ENCODE results near the gene PGA3. TPM values are rescaled to one million over a fixed set of nuclear protein-coding genes. Genes with fewer than 3 reads are reported as not detected.
A peak's percentile ranks its signal among the peaks of the same experiment; 100 is the strongest.

Gene PGA3
- polyA plus RNA-seq, 3 donors = 1.4 to 4.1 (median 1.9) TPM

GRCh38 chr11:61181489-61181888 lies 21.8 kb upstream of the PGA3 start:
- H3K4me1 Mint-ChIP-seq = no peaks in the 10 kb centered on the region
- no peak overlapping the region for H3K4me3 ChIP-seq (replicated peaks in 1 of 3; ENCODE audit: low read depth in 2 of 3, low read length in 3 of 3)
- no peaks in the 10 kb centered on the region for H3K9me3 Mint-ChIP-seq
- no peaks in the 10 kb centered on the region for H3K36me3 ChIP-seq (replicated peaks in 1 of 2; ENCODE audit: control insufficient read depth in 1 of 2, insufficient read depth in 2 of 2, low read length in 2 of 2)
- DNase-seq = no peak
- no peaks in the 10 kb centered on the region for H3K9me3 ChIP-seq (replicated peaks in 1 of 2; ENCODE audit: control insufficient read depth in 1 of 2, insufficient read depth in 1 of 2, low read length in 2 of 2)
- H3K4me1 ChIP-seq (ENCODE audit: control insufficient read depth in 1 of 2, insufficient read depth in 2 of 2, low read length in 2 of 2) = no peaks in the 10 kb centered on the region
- intact Hi-C loops (cut with micrococcal nuclease) = no loop called here
- TF ChIP-seq, protein P1, sequence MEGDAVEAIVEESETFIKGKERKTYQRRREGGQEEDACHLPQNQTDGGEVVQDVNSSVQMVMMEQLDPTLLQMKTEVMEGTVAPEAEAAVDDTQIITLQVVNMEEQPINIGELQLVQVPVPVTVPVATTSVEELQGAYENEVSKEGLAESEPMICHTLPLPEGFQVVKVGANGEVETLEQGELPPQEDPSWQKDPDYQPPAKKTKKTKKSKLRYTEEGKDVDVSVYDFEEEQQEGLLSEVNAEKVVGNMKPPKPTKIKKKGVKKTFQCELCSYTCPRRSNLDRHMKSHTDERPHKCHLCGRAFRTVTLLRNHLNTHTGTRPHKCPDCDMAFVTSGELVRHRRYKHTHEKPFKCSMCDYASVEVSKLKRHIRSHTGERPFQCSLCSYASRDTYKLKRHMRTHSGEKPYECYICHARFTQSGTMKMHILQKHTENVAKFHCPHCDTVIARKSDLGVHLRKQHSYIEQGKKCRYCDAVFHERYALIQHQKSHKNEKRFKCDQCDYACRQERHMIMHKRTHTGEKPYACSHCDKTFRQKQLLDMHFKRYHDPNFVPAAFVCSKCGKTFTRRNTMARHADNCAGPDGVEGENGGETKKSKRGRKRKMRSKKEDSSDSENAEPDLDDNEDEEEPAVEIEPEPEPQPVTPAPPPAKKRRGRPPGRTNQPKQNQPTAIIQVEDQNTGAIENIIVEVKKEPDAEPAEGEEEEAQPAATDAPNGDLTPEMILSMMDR (IDR thresholded peaks at IDR 0.05) = no peak
- no peak overlapping the region for H3K4me2 ChIP-seq (replicated peaks; ENCODE audit: extremely low read depth, low read length, poor library complexity, severe bottlenecking)
- H3K27ac ChIP-seq (ENCODE audit: low read depth in 1 of 2, low read length in 2 of 2) = no peak overlapping the region
- no peaks in the 10 kb centered on the region for H4K20me1 ChIP-seq (ENCODE audit: insufficient read depth, low read length)
- no peaks in the 10 kb centered on the region for H3K79me2 ChIP-seq (ENCODE audit: insufficient read depth, low read length)
- WGBS (ENCODE audit: insufficient coverage) = 100% methylated on average over 1 of the region's 4 CpGs
- no peak overlapping the region for H2AFZ ChIP-seq (ENCODE audit: insufficient read depth, low read depth, low read length, poor library complexity, severe bottlenecking)
- H3K27ac Mint-ChIP-seq = no peak overlapping the region
- no peaks in the 10 kb centered on the region for H3K27me3 ChIP-seq (ENCODE audit: control insufficient read depth in 2 of 2, insufficient read depth in 2 of 2, low read length in 2 of 2)
- H3K9ac ChIP-seq (ENCODE audit: insufficient read depth, low read length, poor library complexity, severe bottlenecking) = no peak overlapping the region
- no peaks in the 10 kb centered on the region for H3K36me3 Mint-ChIP-seq
- no peaks in the 10 kb centered on the region for H3K27me3 Mint-ChIP-seq (ENCODE audit: low read depth in 3 of 3)
- H3K4me3 Mint-ChIP-seq = no peak overlapping the region

DNA sequence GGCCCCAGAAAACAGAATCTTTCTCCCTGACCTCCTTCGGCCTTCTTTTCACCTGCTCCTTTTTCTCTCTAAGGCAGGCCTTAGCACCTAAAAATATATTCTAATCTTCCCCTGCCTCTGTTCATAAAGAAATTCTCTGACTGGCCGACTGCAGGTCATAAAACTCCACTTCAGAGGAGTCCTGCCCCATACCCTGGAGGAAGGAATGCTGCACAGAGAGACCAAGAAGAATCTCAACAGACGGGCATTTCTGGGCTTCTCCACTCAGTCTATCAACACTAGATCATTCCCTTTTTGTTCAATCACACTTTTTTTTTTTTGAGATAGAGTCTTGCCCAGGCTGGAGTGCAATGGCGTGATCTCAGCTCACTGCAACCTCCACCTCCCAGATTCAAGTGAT lies 19.7 kb upstream of the PGA3 start:
- Histone ChIP-seq H4K20me1 (ENCODE audit: insufficient read depth, low read length) (no peaks in the 10 kb centered on the region), H3K4me2 (replicated peaks; ENCODE audit: extremely low read depth, low read length, poor library complexity, severe bottlenecking) (no peak overlapping the region), H3K36me3 (replicated peaks in 1 of 2; ENCODE audit: control insufficient read depth in 1 of 2, insufficient read depth in 2 of 2, low read length in 2 of 2) (no peaks in the 10 kb centered on the region), H3K9me3 (replicated peaks in 1 of 2; ENCODE audit: control insufficient read depth in 1 of 2, insufficient read depth in 1 of 2, low read length in 2 of 2) (no peaks in the 10 kb centered on the region), H3K27ac (ENCODE audit: low read depth in 1 of 2, low read length in 2 of 2) (no peak overlapping the region), H3K4me3 (replicated peaks in 1 of 3; ENCODE audit: low read depth in 2 of 3, low read length in 3 of 3) (no peak overlapping the region), H3K27me3 (ENCODE audit: control insufficient read depth in 2 of 2, insufficient read depth in 2 of 2, low read length in 2 of 2) (no peaks in the 10 kb centered on the region), H2AFZ (ENCODE audit: insufficient read depth, low read depth, low read length, poor library complexity, severe bottlenecking) (no peak overlapping the region), H3K79me2 (ENCODE audit: insufficient read depth, low read length) (no peaks in the 10 kb centered on the region), H3K9ac (ENCODE audit: insufficient read depth, low read length, poor library complexity, severe bottlenecking) (no peak overlapping the region), H3K4me1 (ENCODE audit: control insufficient read depth in 1 of 2, insufficient read depth in 2 of 2, low read length in 2 of 2) (peaks cover 0 to 3% of the 10 kb centered on the region in 2 donors)
- DNase-seq = no peak
- peak overlapping the region in 2 of 7 donors; percentile 50 to 81 for H3K27ac Mint-ChIP-seq
- intact Hi-C loops (cut with micrococcal nuclease) = no loop called here
- TF ChIP-seq, protein P1 (IDR thresholded peaks at IDR 0.05) = no peak
- 100% methylated on average over 1 of the region's 4 CpGs for WGBS (ENCODE audit: insufficient coverage)
- peaks cover 5% of the 10 kb centered on the region for H3K4me1 Mint-ChIP-seq
- no peak overlapping the region for H3K4me3 Mint-ChIP-seq
- no peaks in the 10 kb centered on the region for H3K27me3 Mint-ChIP-seq (ENCODE audit: low read depth in 3 of 3)
- H3K9me3 Mint-ChIP-seq = no peaks in the 10 kb centered on the region
- H3K36me3 Mint-ChIP-seq = no peaks in the 10 kb centered on the region

All from CD14-positive monocyte (primary cell).